HepG2 (cell line): ENCODE measurements around the gene ZNF280A.

Experiments used
- NFIC ChIP-seq: IDR thresholded peaks from 2 replicates; pipeline ENCODE4 v1.6.1; 2012; ENCODE audit warnings: mild to moderate bottlenecking, low read length, inconsistent platforms
- TCF7 ChIP-seq: sonication (generic); IDR thresholded peaks from 2 replicates; pipeline ENCODE4 v1.6.1; 2016; ENCODE audit warnings: antibody characterized with exemption, low read depth

DNA sequence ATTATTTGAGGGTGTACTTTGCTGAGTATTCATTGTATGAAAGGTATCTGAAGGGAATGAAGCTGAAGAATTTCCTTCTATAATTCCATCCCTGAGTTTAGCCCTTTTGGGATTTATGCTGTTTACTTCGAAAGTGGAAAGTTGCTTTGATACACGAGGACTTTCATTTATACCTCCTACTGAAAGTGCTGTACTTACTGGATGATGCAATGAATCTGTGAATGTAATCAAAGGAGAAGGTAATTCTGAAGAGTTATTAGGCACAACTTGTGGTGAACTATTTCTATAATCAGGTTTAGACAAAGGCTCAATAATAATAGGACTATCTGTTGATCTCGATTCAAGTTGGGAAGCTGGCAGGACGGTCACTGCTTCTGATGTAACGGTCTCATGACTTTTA, 31.3 kb downstream of the ZNF280A start:
- TF ChIP-seq NFIC, result no peak
- no peak for TF ChIP-seq TCF7
